Measurements from ENCODE around the gene INPP5A.
"Not testable (repeated sequence)": the region's sequence is repeated elsewhere in the genome, so short reads cannot be mapped to it uniquely, and the experiment has no call there.

INPP5A gene

GRCh38 chr10:132762267-132762666, 224.7 kb downstream of the INPP5A start:
- DNase-seq: no peak

GRCh38 chr10:132763545-132763944, 226.0 kb downstream of the INPP5A start:
- DNase-seq: no peak
- in situ Hi-C loops (cut with MboI; ENCODE audit: low pct_unique_long_range_greater_than_20kb, low sequenced_read_pairs): no loop called here

More at GRCh38 chr10:132762267-132762666, 224.7 kb downstream of the INPP5A start:
- in situ Hi-C loops (cut with MboI; ENCODE audit: low pct_unique_long_range_greater_than_20kb, low sequenced_read_pairs): no loop called here

GRCh38 chr10:132764108-132764507, 226.5 kb downstream of the INPP5A start:
- no peak for DNase-seq
- in situ Hi-C loops (cut with MboI; ENCODE audit: low pct_unique_long_range_greater_than_20kb, low sequenced_read_pairs): no loop called here

GRCh38 chr10:132765435-132765834, 227.8 kb downstream of the INPP5A start:
- DNase-seq: no peak

GRCh38 chr10:132766291-132766690, 228.7 kb downstream of the INPP5A start:
- in situ Hi-C loops (cut with MboI; ENCODE audit: low pct_unique_long_range_greater_than_20kb, low sequenced_read_pairs): no loop called here
- DNase-seq: no peak

More at GRCh38 chr10:132765435-132765834, 227.8 kb downstream of the INPP5A start:
- in situ Hi-C loops (cut with MboI; ENCODE audit: low pct_unique_long_range_greater_than_20kb, low sequenced_read_pairs): no loop called here

GRCh38 chr10:132768346-132769248, 231.0 kb downstream of the INPP5A start:
- in situ Hi-C loops (cut with MboI; ENCODE audit: low pct_unique_long_range_greater_than_20kb, low sequenced_read_pairs): no loop called here
- DNase-seq: no peak

GRCh38 chr10:132770061-132771021, 232.8 kb downstream of the INPP5A start:
- no peak for DNase-seq
- in situ Hi-C loops (cut with MboI; ENCODE audit: low pct_unique_long_range_greater_than_20kb, low sequenced_read_pairs): no loop called here

- in situ Hi-C loops (cut with MboI; ENCODE audit: low pct_unique_long_range_greater_than_20kb, low sequenced_read_pairs): not testable (repeated sequence)
Measured at GRCh38 chr10:132772816-132773215, 235.2 kb downstream of the INPP5A start.

GRCh38 chr10:132774181-132774901, 236.8 kb downstream of the INPP5A start:
- in situ Hi-C loops (cut with MboI; ENCODE audit: low pct_unique_long_range_greater_than_20kb, low sequenced_read_pairs): no loop called here
- DNase-seq: no peak

More at GRCh38 chr10:132772816-132773215, 235.2 kb downstream of the INPP5A start:
- not testable (repeated sequence) for DNase-seq

- in situ Hi-C loops (cut with MboI; ENCODE audit: low pct_unique_long_range_greater_than_20kb, low sequenced_read_pairs): no loop called here
- DNase-seq: no peak
Measured at GRCh38 chr10:132774902-132775863, 237.6 kb downstream of the INPP5A start.

GRCh38 chr10:132776186-132776585, 238.6 kb downstream of the INPP5A start:
- in situ Hi-C loops (cut with MboI; ENCODE audit: low pct_unique_long_range_greater_than_20kb, low sequenced_read_pairs): no loop called here
- no peak for DNase-seq

- no peak for DNase-seq
- in situ Hi-C loops (cut with MboI; ENCODE audit: low pct_unique_long_range_greater_than_20kb, low sequenced_read_pairs): no loop called here
Measured at GRCh38 chr10:132776821-132777220, 239.2 kb downstream of the INPP5A start.

- in situ Hi-C loops (cut with MboI; ENCODE audit: low pct_unique_long_range_greater_than_20kb, low sequenced_read_pairs): no loop called here
- DNase-seq: no peak
Measured at GRCh38 chr10:132777441-132777840, 239.9 kb downstream of the INPP5A start.

- no peak for DNase-seq
- in situ Hi-C loops (cut with MboI; ENCODE audit: low pct_unique_long_range_greater_than_20kb, low sequenced_read_pairs): no loop called here
Measured at GRCh38 chr10:132779549-132780294, 242.1 kb downstream of the INPP5A start.

GRCh38 chr10:132780356-132780755, 242.8 kb downstream of the INPP5A start:
- in situ Hi-C loops (cut with MboI; ENCODE audit: low pct_unique_long_range_greater_than_20kb, low sequenced_read_pairs): no loop called here
- no peak for DNase-seq

GRCh38 chr10:132781556-132781955, 244.0 kb downstream of the INPP5A start:
- no peak for DNase-seq
- in situ Hi-C loops (cut with MboI; ENCODE audit: low pct_unique_long_range_greater_than_20kb, low sequenced_read_pairs): no loop called here

- in situ Hi-C loops (cut with MboI; ENCODE audit: low pct_unique_long_range_greater_than_20kb, low sequenced_read_pairs): no loop called here
Measured at GRCh38 chr10:132783165-132783939, 245.8 kb downstream of the INPP5A start.

More at GRCh38 chr10:132783165-132783939, 245.8 kb downstream of the INPP5A start:
- DNase-seq: no peak
